ENCODE data around the gene PLA2G4B. TPM values are rescaled to one million over a fixed set of nuclear protein-coding genes. Genes with fewer than 3 reads are reported as not detected.

The PLA2G4B gene
- total RNA-seq, 1 donor from 2014 or later: 8.5 TPM

DNA sequence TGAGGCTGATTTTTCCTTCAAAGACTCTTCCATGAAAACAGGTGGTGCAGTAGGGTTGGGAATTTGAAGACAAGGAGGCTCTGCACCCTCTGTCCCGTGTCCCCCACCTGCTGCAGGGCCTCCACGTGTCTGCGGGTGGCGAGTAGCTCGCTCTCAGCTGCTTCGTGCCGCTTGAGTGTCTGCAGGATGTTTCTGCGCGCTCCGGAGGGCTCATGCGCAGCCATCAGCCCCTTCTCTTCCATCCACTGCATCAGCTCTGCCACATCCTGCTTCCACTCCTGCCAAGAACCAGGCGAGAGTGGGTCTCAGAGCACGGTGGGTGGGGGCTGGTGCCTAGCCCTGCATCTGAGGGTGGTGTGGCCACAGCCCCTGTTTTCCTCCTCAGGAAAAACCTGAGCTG lies 37.4 kb downstream of the PLA2G4B start:
- peak overlapping the region; percentile 35 for H3K27ac Mint-ChIP-seq (ENCODE audit: unreplicated experiment)
- H3K9me3 Mint-ChIP-seq: no peaks in the 10 kb centered on the region
- H3K36me3 Mint-ChIP-seq (ENCODE audit: low read depth): no peaks in the 10 kb centered on the region
- no peak for DNase-seq (ENCODE audit: low read depth, low spot score)
- no peak overlapping the region for H3K4me3 Mint-ChIP-seq
- TF ChIP-seq CTCF (conservative IDR thresholded peaks at IDR 0.05): no peak
- no peaks in the 10 kb centered on the region for H3K4me1 Mint-ChIP-seq
- H3K27me3 Mint-ChIP-seq (ENCODE audit: low read depth): peaks cover 7% of the 10 kb centered on the region

DNA sequence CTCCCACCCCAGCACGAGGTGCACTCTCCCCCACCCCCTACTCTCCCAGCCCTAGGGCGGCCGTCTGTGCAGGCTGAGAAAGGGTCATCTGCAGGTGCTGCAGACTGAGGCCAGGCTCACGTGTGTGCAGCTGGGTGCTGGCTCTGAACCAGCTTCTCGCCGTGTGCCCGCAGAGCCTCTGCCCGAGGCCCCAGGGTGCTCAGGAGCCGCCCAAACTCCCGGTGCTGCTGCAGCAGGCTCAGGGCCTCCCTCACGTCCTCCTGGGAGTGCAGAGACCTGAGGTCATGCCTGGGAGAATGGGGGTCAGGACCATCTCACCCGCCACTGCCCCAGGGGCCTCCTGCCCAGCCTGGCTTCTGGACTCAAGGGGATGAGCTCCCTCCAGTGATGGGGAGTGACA lies 38.0 kb downstream of the PLA2G4B start:
- Mint-ChIP-seq H3K4me3 (no peak overlapping the region), H3K4me1 (peaks cover 5% of the 10 kb centered on the region), H3K9me3 (no peaks in the 10 kb centered on the region), H3K36me3 (ENCODE audit: low read depth) (no peaks in the 10 kb centered on the region), H3K27ac (ENCODE audit: unreplicated experiment) (no peak overlapping the region), H3K27me3 (ENCODE audit: low read depth) (peaks cover 14% of the 10 kb centered on the region)
- no peak for TF ChIP-seq CTCF (conservative IDR thresholded peaks at IDR 0.05)
- no peak for DNase-seq (ENCODE audit: low read depth, low spot score)

DNA sequence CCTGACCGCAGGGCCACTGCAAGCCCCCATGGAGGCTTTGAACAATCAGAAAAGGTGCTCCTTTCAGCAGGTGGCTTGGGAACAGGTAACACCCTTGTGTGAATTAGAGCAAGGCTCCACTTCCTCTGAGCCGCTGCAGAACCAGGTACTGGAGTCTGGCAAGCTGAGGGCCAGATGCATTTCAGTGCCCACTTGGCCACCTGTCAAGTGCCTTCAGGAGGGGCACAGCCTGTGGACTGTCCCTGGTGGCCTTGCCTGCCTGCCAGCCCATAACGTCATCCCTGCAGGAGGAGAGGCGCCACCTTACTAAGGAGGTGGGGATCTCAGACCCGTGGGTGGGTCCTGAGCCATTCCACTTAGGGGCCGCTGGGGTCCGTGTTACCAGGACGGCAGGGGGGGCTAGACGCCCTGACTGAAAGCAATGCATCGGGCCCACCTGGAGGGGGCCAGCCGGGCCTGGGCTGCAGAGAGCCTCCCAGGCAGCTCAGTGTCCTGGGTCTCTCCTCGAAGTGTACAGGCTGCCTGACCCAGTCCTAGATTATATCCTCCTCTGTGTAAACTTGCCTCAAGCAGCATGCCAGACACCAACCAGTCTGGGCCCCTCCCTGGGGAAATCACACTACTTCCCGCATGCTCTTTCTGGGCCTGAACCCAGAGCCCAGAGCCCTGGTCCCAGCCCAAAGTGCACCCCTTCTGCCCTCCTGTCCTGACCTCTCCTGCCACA lies 39.1 kb downstream of the PLA2G4B start:
- no peak for TF ChIP-seq CTCF (conservative IDR thresholded peaks at IDR 0.05)
- Mint-ChIP-seq H3K4me3 (no peak overlapping the region), H3K27ac (ENCODE audit: unreplicated experiment) (no peak overlapping the region), H3K36me3 (ENCODE audit: low read depth) (no peaks in the 10 kb centered on the region), H3K9me3 (no peaks in the 10 kb centered on the region), H3K27me3 (ENCODE audit: low read depth) (peaks cover 20% of the 10 kb centered on the region), H3K4me1 (peaks cover 5% of the 10 kb centered on the region)
- no peak for DNase-seq (ENCODE audit: low read depth, low spot score)

GRCh38 chr15:41878355-41878699 lies 39.7 kb downstream of the PLA2G4B start:
- no peak for DNase-seq (ENCODE audit: low read depth, low spot score)
- no peaks in the 10 kb centered on the region for H3K9me3 Mint-ChIP-seq
- H3K4me3 Mint-ChIP-seq: no peak overlapping the region
- TF ChIP-seq CTCF (conservative IDR thresholded peaks at IDR 0.05): no peak
- H3K4me1 Mint-ChIP-seq: peaks cover 5% of the 10 kb centered on the region
- no peak overlapping the region for H3K27ac Mint-ChIP-seq (ENCODE audit: unreplicated experiment)
- H3K27me3 Mint-ChIP-seq (ENCODE audit: low read depth): peaks cover 24% of the 10 kb centered on the region
- H3K36me3 Mint-ChIP-seq (ENCODE audit: low read depth): no peaks in the 10 kb centered on the region

GRCh38 chr15:41879321-41879845 lies 40.7 kb downstream of the PLA2G4B start:
- Mint-ChIP-seq H3K27ac (ENCODE audit: unreplicated experiment) (no peak overlapping the region), H3K4me3 (no peak overlapping the region), H3K27me3 (ENCODE audit: low read depth) (peaks cover 29% of the 10 kb centered on the region), H3K36me3 (ENCODE audit: low read depth) (no peaks in the 10 kb centered on the region), H3K4me1 (peaks cover 5% of the 10 kb centered on the region), H3K9me3 (no peaks in the 10 kb centered on the region)
- DNase-seq (ENCODE audit: low read depth, low spot score): no peak
- no peak for TF ChIP-seq CTCF (conservative IDR thresholded peaks at IDR 0.05)

All from neural crest cell (in vitro differentiated cells).